DMS53 (cell line): Measurements from ENCODE around the gene DEAF1.

Source experiments
- DNase-seq: peaks from one replicate; lab custom pipeline; 2025; lab: John Stamatoyannopoulos, UW

The DEAF1 gene

DNA sequence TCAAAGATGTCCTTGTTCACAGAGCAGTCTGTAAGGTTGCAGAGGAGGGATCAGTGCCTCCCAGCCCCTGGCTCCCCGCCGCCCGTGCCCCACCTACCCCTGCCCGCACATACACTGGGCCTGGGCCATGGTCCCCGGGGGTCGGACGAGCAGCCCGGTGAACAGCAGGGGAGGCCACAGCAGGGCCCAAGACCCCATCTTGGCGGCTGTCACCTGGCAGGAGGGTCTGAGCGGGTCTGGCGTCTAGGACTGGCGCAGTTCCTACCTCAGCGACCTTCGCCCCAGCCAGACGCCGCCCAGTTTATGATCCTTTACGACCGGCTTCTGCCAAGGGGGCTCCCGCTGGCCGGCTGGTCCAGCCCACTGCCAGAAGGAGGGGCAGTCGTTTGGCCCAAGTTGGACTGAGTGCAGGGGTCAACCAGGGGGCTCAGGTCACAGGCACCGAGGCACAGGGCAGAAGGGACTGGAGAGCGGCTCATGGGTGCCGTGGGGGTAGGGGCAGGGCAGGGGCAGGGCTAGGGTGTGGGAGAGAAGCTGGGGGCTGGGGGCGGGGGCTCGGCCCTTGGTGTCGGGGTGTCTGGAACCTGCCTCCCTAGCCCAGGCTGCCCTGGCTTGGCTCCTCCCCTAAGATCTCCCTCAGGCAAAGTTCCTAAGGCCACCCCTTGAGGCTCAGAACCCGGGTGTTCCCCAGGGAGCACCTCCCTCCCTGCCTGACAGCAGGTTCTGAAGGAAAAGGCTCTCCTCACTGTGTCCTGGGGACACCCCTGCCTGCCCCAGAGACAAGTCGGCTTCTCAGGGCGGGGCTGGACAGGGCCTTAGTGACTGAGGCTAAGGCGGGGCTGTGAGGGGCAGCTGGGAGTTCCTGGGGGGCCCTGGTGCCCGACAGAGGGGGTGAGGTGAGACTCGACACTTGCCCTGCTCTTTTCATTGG is 70.1 kb downstream of the DEAF1 start, which contains the start of gene CDHR5:
Gene CDHR5 (minus strand): TSS at position 251 of the 931 bp plus-strand sequence. CDS start 53 bp downstream, at position 198.
- no peak for DNase-seq

DNA sequence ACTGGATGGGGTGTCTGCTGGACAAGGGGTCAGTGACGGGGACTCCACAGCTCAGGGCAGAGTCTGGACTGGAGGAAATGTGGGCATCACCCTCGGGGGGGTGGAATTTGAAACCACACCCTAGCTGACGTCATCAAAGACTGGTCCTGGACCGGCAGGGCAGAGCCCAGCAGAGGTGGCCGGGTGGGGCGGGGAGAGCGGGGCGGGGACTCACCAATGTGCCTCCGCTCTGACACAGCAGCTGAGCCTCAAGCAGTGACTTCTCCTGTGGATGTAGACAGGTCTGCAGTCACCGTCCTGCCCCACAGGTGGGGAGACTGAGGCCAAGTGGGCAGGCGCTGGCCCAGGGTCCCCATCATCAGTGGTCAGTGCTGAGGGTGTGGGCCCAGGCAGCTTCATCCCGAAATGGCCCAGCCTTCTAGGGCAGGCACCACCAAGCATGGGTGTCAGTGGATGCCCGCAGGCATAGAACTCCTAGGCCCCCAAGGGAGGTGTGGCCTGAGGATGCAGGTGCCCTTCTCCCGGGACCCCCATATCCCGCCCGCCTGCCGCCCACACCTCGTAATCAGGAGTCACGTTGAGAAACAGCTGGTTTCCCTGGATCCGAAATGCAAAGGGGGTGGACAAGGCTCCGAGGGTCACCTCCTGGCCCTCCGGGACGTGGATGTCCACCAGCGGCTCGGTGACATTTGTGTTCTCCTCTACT is 70.9 kb downstream of the DEAF1 start:
- no peak for DNase-seq

DNA sequence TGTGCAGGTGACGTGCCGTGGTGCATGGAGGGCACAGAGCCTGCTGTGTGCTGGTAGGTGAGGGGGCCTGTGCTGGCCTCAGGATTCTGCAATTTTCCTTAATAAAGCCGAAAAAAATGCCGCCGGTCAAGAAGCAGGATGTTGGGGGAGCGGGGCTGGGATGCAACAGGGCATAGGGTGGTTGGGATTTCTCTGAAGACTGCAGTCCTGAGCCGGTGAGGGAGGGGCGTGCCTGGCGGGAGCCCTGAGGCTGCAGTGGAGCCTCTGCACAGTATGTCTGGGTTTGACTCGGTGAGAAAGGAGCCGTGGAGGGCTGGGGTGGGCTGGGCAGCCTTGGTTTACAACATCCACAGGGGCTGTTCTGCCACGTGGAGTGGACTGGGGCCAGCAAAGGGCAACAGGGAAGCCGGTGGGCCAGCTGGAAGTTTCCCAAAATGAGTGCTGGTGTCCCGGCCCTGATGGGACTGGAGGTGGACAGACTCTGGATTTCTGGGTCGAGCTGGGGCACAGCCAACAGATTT is 71.6 kb downstream of the DEAF1 start:
- no peak for DNase-seq

DNA sequence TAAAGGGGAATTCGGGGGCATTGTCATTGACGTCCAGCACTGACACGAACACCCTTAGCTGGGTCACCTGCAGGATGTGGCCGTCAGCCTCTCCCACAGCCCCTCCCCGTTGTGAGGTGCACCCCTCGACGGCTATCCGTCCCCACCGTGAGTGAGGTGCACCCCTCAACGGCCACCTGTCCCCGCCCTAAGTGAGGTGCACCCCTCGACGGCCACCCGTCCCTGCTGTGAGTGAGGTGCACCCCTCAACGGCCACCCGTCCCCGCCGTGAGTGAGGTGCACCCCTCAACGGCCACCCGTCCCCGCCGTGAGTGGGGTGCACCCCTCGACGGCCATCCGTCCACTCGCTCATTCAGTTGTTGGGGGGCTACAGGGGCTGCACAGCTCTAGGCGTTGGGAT is 73.2 kb downstream of the DEAF1 start:
- DNase-seq, result no peak

DNA sequence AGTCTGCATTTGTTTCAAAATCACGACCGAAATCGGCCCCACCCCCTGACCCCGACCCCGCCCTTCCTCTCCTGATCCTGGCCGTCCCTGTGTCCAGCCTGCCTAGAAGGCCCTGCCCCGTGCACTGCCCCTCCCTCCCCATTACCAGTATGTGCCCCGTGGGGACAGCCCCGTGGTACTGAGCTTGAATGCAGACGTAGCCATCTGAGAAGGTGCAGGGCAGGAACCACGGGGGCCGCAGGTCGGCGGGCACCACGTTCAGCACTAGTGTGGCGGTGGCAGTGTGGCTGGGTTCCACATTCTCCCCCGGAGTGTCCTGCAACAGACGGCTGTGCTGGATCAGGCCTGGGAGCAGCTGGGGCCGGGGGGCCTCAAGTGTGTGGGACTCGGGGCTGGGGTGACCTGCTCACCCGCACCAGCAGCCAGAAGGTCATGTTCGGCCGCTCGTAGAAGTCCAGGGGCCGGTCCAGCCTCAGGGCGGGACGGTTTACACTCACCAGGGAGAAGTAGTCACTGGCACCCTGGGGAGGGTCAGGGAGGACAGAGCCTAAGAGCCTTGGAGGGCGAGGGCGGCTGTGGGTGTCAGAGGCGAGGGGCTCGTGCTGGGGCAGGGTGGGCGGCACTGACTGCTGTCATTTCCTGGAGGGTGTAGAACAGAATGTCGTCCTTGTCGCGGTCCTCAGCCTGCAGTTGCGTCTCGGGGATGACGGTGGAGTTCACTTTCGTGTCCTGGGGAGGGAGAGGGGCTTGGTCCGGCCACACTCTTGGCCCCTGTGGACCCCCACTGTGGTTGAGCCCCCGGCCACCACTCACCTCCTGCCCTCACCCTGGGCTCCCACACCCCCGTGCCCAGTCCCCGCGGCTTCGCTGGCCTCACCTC is 73.8 kb downstream of the DEAF1 start:
- no peak for DNase-seq

DNA sequence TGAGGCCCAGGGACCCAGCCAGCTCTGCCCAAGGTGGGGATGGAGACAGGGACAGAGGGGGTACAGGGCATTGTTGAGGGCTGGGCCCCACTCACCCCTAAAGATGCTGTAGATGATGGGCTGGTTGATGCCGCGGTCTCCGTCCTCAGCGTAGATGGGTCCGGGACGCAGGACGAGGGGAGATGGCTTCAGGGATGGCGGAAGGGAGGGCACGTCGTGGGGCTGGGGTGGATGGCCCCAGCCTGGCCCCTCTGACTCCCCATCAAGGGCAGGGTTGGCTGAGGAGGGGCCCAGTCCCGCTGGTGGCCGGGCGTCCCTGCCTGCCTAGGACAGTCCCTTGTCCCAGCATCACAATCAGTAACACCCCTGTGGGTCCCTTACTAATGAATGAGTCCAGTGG is 74.8 kb downstream of the DEAF1 start:
- no peak for DNase-seq

DNA sequence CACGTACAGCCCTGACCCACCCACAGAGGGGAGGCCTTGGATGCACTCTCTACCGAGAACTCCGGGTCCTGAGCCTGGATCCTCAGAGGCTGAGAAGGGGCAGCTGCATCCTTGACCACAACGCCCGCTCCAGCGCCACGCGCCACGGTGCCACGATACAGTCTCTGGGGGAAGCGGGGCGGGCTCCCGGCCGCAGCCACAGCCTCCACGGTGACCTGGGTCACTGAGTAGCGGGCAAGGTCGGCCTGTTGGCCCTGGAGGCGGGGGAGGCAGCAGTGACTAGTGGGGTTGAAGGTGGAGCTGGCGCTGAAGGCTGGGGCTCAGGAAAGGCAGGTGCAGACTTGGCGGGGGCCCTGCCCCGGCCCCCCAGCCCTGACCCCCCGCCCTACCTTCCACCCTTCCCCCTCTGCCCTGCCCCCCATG is 75.4 kb downstream of the DEAF1 start:
- DNase-seq, result no peak

DNA sequence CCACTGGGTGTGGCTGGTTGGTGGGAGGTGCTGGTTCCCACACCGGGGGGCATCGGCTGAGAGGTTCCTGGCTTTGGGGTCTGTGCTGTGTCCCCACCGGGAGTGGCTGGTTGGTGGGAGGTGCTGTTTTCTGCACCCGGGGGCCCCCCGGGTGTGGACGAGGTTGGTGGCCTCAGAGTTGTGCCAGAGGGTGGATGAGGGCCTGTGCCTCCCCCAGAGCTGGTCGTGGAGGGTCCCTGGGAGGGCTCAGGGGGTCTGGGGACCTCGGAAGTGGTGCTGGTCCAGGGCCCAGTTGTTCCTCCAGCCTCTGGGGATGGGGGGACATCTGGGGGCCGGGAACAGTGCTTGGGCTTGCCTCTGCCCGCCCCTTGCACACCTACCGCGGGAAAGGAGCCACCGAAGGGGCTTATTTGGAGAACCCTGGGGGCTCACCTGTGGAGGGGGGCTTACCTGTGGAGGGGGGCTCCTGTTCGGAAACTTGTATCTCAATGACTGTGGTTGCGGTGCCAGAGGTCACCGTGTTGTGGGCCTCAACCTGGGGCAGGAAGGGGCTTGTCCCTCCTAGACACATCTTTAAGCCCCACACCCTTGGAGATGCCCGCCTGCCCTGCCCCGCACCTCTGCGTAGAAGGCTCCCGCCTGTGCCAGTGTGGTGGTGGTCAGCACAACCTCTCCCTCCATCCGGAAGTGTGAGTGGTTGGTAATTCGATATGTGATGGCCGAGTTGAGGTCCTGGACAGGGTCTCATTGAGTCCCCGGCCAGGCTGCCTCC is 76.0 kb downstream of the DEAF1 start:
- DNase-seq, result no peak

DNA sequence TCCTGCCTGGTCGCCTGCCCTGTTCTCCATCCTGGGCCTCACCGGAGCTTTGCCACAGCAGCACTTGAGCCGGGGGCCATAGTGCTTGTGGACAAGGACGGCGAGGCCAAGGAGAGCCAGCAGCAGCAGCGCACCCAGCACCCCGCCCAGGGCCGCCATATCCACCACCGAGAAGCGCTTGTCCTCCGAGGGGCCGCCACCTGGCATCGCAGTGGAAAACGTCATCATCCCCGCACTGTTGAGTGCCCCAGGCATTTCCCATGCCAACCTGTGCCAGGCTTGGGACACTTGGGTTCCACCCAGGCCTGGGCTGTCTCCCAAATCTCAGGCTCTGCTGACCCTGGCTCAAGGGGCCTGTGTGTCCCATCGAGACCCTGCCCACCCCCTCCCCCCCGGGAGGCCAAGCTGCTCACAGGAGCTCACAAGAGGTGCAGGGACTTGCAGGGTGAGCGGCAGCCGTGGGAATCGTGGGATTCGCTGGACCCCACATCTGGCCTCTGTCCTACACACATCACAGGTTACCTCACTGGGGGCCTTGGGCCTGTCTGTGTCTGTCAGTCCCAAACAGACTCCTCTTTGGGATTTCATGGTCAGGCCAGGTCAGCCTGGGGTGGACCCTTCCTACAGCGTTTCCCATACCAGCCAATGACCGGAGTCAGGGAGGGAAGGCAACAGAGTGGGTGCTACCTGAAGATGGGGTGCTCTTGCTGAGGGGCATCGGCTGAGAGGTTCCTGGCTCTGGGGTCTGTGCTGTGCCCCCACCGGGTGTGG is 76.9 kb downstream of the DEAF1 start:
- DNase-seq, result no peak

DNA sequence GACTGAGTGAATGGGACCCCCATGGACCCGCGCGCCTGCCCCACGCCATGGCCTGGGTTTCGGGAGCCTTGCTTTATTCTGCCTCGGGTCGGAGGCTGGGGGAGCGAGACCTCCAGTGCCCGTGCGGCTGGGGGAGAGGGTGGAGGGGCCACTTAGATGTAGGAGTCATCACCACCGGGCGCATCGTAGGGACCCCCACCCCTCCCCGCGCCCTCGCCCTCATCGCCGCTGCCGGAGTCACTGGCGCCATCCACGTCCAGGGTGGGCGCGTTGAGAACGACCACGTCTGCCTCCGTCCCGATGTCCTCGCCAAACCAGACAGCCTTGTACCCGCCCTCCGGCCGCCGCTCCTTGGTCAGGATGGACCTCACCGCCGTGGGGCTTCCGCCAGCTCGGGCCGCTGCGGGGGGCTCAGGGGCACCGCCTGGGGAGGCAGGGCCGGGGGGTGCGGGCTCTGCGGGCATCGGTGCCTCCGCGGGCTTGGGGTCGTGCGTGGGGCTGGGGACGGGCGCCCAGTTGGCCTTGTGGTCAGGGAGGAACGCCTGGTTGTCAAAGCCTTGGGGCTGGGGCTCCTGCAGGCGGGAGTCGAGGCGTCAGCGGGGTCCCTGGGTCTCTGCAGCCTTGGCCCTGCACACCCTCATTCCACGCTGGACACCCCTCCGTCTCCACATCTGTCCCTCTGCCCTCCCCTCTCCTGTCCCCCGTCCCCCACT is 77.7 kb downstream of the DEAF1 start:
- no peak for DNase-seq

DNA sequence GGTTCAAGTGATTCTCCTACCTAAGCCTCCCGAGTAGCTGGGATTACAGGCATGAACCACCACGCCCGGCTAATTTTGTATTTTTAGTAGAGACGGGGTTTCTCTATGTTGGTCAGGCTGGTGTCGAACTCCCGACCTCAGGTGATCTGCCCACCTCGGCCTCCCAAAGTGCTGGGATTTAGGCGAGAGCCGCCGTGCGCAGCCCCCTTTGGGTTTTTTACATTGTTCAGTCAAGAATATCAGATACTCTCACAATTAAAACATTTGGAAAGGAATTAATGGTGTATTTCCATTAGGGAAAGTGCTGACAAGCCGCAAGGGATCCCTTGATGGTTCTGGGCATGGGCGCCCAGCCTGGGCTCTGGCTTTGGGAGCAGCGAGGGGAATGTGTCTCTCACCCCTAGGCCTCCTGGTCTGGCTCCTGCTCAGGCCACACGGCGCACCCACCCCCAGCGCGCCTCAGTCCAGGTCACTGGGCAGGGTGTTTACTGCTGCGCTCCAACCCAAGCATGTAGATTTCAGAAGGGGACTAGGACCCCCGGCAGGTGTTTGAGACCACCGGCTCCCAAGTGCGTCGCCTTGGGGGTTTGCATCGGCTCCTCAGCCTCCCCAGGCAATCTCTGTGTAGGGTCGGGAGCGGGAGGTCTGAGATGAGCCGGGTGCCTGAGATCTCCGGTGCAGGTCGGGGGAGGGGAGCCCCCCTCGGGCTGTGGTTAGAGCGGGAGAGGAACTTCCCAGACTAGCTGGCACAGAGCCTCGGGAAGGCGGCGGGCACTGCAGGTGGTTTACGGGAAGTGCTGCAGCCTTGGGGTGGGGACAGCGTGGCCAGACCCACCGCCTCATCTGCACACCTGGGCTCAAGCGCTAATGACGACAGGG is 78.5 kb downstream of the DEAF1 start:
- no peak for DNase-seq

DNA sequence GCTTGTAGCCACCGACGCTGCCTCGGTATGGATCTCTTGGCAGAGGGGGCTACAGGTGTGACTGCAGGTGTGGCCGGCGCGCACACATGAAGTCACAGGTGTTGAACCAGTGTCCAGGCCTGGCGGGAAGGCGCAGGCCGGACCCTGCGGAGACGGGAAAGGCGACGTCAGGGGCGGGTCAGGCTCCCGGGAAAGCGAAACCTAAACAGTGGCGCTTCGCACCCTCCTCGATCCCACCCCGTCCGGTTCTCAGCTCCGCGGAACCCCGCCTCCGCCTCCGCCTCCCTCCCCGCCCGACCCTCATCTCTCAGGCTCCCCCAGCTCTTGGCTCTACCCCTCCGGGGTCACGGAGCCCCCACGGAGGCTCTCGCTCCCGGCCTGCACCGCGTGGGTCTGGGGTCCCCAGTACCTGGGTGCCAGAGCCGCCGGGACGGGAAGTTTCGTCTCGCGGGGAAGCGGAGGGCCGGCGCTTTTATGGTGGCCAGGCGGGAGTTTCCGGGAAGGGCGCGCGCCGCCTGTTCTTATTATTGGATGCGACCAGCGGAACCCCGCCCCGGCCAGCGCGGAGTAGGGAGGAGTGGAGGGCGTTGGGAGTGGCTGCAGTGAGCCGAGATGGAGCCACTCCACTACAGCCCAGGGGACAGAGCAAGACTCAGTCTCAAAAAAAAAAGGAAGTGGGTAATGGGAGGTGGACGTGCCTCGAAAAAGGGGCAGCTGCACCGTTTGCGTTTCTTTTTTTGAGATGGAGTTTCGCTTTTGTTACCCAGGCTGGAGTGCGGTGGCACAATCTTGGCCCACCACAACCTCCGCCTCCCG is 79.3 kb downstream of the DEAF1 start, which contains the start of gene IRF7:
Gene IRF7 (minus strand): TSS at position 447 of the 816 bp plus-strand sequence. CDS start 586 bp downstream, outside the sequence.
- peak; percentile 99 for DNase-seq

DNA sequence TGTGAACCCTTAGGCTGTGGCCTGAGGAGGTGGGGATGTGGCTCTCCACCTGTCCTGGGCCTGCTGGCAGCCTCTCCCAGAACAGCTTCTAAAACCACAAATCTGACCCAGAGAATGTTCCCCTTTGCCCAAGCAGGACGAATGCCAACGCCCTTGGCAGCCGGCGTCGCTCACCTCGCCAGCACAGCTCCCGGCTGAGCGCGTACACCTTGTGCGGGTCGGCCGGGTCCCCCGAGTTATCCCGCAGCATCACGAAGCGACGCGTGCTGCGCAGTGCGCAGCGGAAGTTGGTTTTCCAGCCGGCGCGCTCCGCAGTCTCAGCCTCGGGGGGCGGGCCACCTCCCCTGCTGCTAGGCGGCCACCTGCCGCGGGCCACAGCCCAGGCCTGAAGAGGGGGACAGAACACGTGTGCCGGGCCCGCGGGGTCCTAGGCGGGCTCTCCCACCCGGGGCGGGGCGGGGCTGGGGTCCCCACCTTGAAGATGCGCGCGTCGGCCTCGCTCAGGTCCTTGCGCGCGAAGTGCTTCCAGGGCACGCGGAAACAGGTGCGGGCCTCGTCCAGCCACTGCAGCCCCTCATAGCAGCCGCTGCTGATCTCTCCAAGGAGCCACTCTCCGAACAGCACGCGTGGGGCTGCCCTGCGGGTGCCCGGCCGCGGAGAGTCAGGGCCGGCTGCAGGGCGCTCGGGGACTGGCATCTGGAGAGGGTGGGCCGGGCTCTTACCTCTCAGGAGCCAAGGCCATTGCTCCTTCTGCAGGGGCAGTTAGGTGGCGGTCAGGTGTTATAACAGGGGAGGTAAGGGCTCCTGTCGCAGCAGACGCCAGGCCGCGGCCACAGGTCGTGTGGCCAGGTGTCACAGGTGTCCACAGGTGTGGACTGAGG is 80.2 kb downstream of the DEAF1 start:
- DNase-seq, result peak; percentile 44

DNA sequence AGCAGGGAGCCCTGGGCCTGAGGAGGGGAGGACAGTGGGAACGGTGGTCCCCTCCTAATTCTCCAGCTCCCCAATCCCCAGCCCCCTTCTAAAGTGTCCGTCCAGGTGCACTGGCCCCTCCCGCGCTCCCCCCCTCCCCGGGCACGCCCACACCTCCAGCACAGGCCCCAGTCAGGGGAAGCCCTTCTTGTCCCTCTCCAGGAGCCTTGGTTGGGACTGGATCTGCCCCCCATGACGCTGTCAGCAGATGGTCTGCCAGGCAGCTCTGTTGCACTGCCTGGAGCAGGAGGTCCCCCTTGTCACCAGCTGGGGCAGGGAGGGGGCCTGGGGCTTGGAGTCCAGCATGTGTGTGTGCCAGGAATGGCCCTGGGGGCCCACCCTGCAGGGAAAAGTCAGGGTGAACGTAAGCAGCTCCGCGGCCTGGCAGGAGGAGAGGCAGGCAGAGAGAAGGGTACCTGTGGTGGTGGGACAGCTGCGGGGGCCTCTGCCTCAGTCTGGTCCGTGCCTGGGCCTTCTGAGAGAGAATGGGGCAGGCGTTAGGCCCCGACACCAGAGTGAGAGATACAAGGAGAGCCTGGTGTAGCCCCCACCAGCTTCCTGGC is 80.9 kb downstream of the DEAF1 start:
- peak; percentile 53 for DNase-seq

DNA sequence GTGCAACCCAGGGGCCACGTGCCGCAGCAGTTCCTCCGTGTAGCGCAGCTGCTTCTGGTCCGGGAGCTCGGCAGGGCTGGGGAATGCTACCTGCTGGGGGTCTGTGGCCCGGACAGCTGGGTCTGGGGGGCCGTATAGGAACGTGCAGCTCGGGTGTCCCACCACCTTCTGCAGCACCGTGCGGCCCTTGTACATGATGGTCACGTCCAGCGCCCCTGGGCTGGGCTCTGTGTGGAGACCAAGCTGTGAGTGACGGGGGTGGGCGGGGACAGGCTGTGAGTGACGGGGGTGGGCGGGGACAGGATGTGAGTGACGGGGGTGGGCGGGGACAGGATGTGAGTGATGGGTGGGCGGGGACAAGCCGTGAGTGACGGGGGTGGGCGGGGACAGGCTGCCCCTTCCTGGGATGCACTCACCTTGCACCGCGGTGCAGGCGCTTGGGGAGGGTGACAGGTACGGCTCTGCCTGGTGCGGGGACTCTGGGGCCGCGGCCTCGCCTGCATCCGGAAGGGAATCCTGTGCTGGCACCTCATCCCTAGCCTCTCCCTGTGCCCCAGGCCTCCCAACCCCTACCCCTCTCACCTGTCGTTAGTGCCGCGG is 81.6 kb downstream of the DEAF1 start:
- DNase-seq, result peak; percentile 97

DNA sequence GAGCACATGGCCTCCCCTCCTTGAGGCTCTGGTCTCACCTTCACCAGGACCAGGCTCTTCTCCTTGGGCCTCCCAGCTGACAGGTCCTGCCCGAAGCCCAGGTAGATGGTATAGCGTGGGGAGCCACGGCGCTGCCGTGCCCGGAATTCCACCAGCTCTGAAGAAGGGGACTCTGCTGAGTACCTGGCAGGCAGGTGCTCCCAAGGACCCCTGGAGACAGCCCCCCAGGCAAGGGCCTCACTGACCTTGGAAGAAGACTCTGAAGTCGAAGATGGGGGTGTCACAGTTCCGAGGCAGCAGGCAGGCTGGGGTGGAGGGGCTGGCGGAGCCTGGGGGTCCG is 82.1 kb downstream of the DEAF1 start:
- DNase-seq, result no peak
